Measurements from ENCODE around the gene PTPRG. TPM values are rescaled to one million over a fixed set of nuclear protein-coding genes. Genes with fewer than 3 reads are reported as not detected.
A peak's percentile ranks its signal among the peaks of the same experiment; 100 is the strongest.

PTPRG gene
- total and polyA plus RNA-seq, 2 donors (not counting 1 experiment from before 2014, with no cell fraction given) = 67.0 to 97.9 TPM

DNA sequence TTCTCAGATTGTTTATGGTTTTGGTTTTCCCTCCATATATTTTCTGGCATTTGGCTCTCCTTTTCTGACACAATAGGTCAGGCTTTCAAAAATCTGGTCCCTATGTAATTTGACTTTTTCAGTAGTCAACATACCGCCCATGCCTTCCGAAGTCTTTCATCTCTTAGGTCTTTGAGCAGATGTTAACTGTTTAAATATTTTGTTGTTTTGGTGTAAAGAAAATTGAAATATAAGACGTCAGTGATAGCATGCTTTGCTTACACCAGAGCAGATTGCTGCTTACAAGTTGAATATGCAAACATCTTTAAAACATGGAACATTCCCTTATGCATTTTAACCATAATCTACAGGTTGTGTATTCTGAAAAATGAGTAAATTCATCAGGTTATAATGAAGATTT lies 233.0 kb downstream of the PTPRG start:
- no peak for DNase-seq (ENCODE audit: low read depth in 2 of 2)
- Histone ChIP-seq H3K27me3 (ENCODE audit: control insufficient read depth, insufficient read depth, low read length) (no peaks in the 10 kb centered on the region), H2AFZ (ENCODE audit: low read length) (no peak overlapping the region), H3K4me2 (ENCODE audit: extremely low read depth, insufficient read depth, low read length) (no peak overlapping the region), H3K9ac (ENCODE audit: insufficient read depth, low read length) (no peak overlapping the region), H3K79me2 (ENCODE audit: control insufficient read depth, insufficient read depth, low read length) (peaks cover 2% of the 10 kb centered on the region), H3K36me3 (ENCODE audit: control insufficient read depth, insufficient read depth, low read length) (no peaks in the 10 kb centered on the region), H4K20me1 (ENCODE audit: control insufficient read depth, extremely low read depth, insufficient read depth, low read length) (no peaks in the 10 kb centered on the region), H3K4me1 (ENCODE audit: control insufficient read depth, extremely low read depth, insufficient read depth, low read length) (peaks cover 2% of the 10 kb centered on the region), H3K9me3 (ENCODE audit: control insufficient read depth, insufficient read depth, low read depth, low read length) (no peaks in the 10 kb centered on the region), H3K27ac (ENCODE audit: insufficient read depth, low read length) (no peak overlapping the region), H3K4me3 (replicated peaks in 1 of 4; ENCODE audit: control extremely low read depth in 1 of 4, insufficient read depth in 1 of 4, low read depth in 3 of 4, low read length in 4 of 4) (no peak overlapping the region)
- no peak for TF ChIP-seq EZH2 (IDR thresholded peaks at IDR 0.05; ENCODE audit: low read length, missing control alignments)
- TF ChIP-seq, protein P1, sequence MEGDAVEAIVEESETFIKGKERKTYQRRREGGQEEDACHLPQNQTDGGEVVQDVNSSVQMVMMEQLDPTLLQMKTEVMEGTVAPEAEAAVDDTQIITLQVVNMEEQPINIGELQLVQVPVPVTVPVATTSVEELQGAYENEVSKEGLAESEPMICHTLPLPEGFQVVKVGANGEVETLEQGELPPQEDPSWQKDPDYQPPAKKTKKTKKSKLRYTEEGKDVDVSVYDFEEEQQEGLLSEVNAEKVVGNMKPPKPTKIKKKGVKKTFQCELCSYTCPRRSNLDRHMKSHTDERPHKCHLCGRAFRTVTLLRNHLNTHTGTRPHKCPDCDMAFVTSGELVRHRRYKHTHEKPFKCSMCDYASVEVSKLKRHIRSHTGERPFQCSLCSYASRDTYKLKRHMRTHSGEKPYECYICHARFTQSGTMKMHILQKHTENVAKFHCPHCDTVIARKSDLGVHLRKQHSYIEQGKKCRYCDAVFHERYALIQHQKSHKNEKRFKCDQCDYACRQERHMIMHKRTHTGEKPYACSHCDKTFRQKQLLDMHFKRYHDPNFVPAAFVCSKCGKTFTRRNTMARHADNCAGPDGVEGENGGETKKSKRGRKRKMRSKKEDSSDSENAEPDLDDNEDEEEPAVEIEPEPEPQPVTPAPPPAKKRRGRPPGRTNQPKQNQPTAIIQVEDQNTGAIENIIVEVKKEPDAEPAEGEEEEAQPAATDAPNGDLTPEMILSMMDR (conservative IDR thresholded peaks at IDR 0.05 in 1 of 2, IDR thresholded peaks at IDR 0.05 in 1 of 2; ENCODE audit: low read depth in 1 of 2, low read length in 2 of 2) = no peak

DNA sequence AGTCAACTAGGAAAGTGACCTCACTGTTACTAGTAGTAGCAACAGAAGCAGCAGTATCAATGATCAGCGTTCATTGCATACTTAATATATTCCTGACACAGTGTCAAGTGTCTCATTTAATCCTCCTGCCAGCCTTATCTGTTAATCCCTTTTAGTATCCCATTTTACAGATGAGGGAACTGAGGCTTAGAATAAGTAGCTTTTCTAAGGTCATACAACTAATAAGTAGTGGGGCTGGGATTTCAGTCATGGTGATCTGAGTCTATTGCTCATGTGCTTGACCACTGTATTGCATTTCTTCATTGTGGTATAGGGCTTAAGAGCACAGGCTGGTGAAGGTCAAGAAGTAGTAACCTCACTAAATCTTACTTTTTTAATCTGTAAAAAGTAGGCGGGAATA lies 233.6 kb downstream of the PTPRG start:
- no peak overlapping the region for H3K9ac ChIP-seq (ENCODE audit: insufficient read depth, low read length)
- no peaks in the 10 kb centered on the region for H3K9me3 ChIP-seq (ENCODE audit: control insufficient read depth, insufficient read depth, low read depth, low read length)
- TF ChIP-seq, protein P1 (conservative IDR thresholded peaks at IDR 0.05 in 1 of 2, IDR thresholded peaks at IDR 0.05 in 1 of 2; ENCODE audit: low read depth in 1 of 2, low read length in 2 of 2) = no peak
- no peak for TF ChIP-seq EZH2 (IDR thresholded peaks at IDR 0.05; ENCODE audit: low read length, missing control alignments)
- H3K4me2 ChIP-seq (ENCODE audit: extremely low read depth, insufficient read depth, low read length) = no peak overlapping the region
- H4K20me1 ChIP-seq (ENCODE audit: control insufficient read depth, extremely low read depth, insufficient read depth, low read length) = no peaks in the 10 kb centered on the region
- H3K4me3 ChIP-seq (replicated peaks in 1 of 4; ENCODE audit: control extremely low read depth in 1 of 4, insufficient read depth in 1 of 4, low read depth in 3 of 4, low read length in 4 of 4) = no peak overlapping the region
- DNase-seq (ENCODE audit: low read depth in 2 of 2) = no peak
- H3K27me3 ChIP-seq (ENCODE audit: control insufficient read depth, insufficient read depth, low read length) = no peaks in the 10 kb centered on the region
- peaks cover 2% of the 10 kb centered on the region for H3K79me2 ChIP-seq (ENCODE audit: control insufficient read depth, insufficient read depth, low read length)
- H2AFZ ChIP-seq (ENCODE audit: low read length) = no peak overlapping the region
- no peaks in the 10 kb centered on the region for H3K36me3 ChIP-seq (ENCODE audit: control insufficient read depth, insufficient read depth, low read length)
- peaks cover under 1% of the 10 kb centered on the region for H3K4me1 ChIP-seq (ENCODE audit: control insufficient read depth, extremely low read depth, insufficient read depth, low read length)
- no peak overlapping the region for H3K27ac ChIP-seq (ENCODE audit: insufficient read depth, low read length)

DNA sequence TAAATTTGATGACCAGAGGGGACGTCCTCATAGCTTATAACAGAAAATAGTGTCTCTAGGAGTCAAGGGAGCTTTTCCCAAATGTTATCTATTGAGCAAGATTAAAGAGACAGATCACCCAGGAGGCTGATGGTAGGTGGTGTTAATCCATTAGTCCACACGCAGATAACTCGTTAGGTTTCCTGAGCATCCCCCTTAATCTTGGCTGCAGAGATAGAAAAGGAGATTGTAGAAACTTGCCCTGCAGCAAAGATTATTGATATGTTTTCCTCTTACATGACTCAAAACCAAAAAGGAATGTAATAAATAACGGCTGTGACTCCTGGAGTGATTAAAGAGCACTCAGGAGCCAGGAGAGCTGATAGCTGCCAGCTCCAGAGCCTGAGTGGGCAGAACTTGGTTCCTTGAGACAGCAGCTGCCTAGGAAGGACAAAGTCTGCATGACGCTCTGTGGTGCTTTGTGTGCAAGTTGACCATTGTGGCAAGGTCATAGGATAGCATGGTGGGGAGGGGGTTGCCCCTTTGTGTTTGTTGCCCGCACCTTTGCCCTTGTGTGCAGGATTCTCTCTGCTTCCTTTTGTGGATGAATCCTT lies 234.8 kb downstream of the PTPRG start:
- H3K9ac ChIP-seq (ENCODE audit: insufficient read depth, low read length) = no peak overlapping the region
- DNase-seq (ENCODE audit: low read depth in 2 of 2) = peak in 1 of 2 donors; percentile 18
- no peaks in the 10 kb centered on the region for H3K36me3 ChIP-seq (ENCODE audit: control insufficient read depth, insufficient read depth, low read length)

More for the DNA sequence above, 234.8 kb downstream of the PTPRG start:
- Histone ChIP-seq H3K4me2 (ENCODE audit: extremely low read depth, insufficient read depth, low read length) (no peak overlapping the region), H3K9me3 (ENCODE audit: control insufficient read depth, insufficient read depth, low read depth, low read length) (no peaks in the 10 kb centered on the region), H3K4me1 (ENCODE audit: control insufficient read depth, extremely low read depth, insufficient read depth, low read length) (no peaks in the 10 kb centered on the region), H3K4me3 (replicated peaks in 1 of 4; ENCODE audit: control extremely low read depth in 1 of 4, insufficient read depth in 1 of 4, low read depth in 3 of 4, low read length in 4 of 4) (no peak overlapping the region), H3K27me3 (ENCODE audit: control insufficient read depth, insufficient read depth, low read length) (no peaks in the 10 kb centered on the region), H2AFZ (ENCODE audit: low read length) (no peak overlapping the region), H3K27ac (ENCODE audit: insufficient read depth, low read length) (no peak overlapping the region), H4K20me1 (ENCODE audit: control insufficient read depth, extremely low read depth, insufficient read depth, low read length) (no peaks in the 10 kb centered on the region), H3K79me2 (ENCODE audit: control insufficient read depth, insufficient read depth, low read length) (peaks cover 2% of the 10 kb centered on the region)
- TF ChIP-seq, protein P1 (conservative IDR thresholded peaks at IDR 0.05 in 1 of 2, IDR thresholded peaks at IDR 0.05 in 1 of 2; ENCODE audit: low read depth in 1 of 2, low read length in 2 of 2) = no peak
- no peak for TF ChIP-seq EZH2 (IDR thresholded peaks at IDR 0.05; ENCODE audit: low read length, missing control alignments)
